Measurements from ENCODE around the gene TAMALIN. TPM values are rescaled to one million over a fixed set of nuclear protein-coding genes. Genes with fewer than 3 reads are reported as not detected.

Gene TAMALIN
- 11.7 and 20.2 TPM in 2 replicates for total RNA-seq (ENCODE audit: low replicate concordance)

GRCh38 chr12:52006726-52007157, at the start of gene TAMALIN:
Gene TAMALIN, plus strand, starts transcription at chr12:52006946. Its CDS starts 74 bp downstream, at chr12:52007020.

GRCh38 chr12:52050758-52051541, 44.2 kb downstream of the TAMALIN start, which contains the start of gene NR4A1:
Gene NR4A1, plus strand, starts transcription at chr12:52051442. Its CDS starts 2,887 bp downstream, at chr12:52054329.

Other genes with a start within 250 kb of the TAMALIN start
- gene FIGNL2, start 158.2 kb upstream of the TAMALIN start, total RNA-seq (ENCODE audit: low replicate concordance) = 0.12 TPM in 1 of 2 replicates, not detected in the other
- 0.23 TPM in 1 of 2 replicates, not detected in the other for gene ANKRD33, start 118.8 kb upstream of the TAMALIN start, total RNA-seq (ENCODE audit: low replicate concordance)
- 109 and 133 TPM in 2 replicates for gene ACVRL1, start 99.4 kb upstream of the TAMALIN start, total RNA-seq (ENCODE audit: low replicate concordance)
- gene ACVR1B, start 55.2 kb upstream of the TAMALIN start, total RNA-seq (ENCODE audit: low replicate concordance) = 17.5 and 23.4 TPM in 2 replicates
- gene NR4A1, start 44.5 kb downstream of the TAMALIN start, total RNA-seq (ENCODE audit: low replicate concordance) = 1.8 and 4.0 TPM in 2 replicates
- gene ATG101, start 63.0 kb downstream of the TAMALIN start, total RNA-seq (ENCODE audit: low replicate concordance) = 109 and 116 TPM in 2 replicates
- gene SMIM41, start 72.8 kb downstream of the TAMALIN start, total RNA-seq (ENCODE audit: low replicate concordance) = 0.12 and 0.15 TPM in 2 replicates
- 0.75 TPM in 1 of 2 replicates, not detected in the other for gene KRT80, start 185.1 kb downstream of the TAMALIN start, total RNA-seq (ENCODE audit: low replicate concordance)
- gene KRT7, start 226.3 kb downstream of the TAMALIN start, total RNA-seq (ENCODE audit: low replicate concordance) = 5.4 and 533 TPM in 2 replicates